Mucosa of descending colon (tissue), 3 donors: ENCODE data around the gene ITPK1. TPM values are rescaled to one million over a fixed set of nuclear protein-coding genes. Genes with fewer than 3 reads are reported as not detected.

Source experiments
- ATAC-seq: fragments of 200-7000 bp; cut with Tn5 transposase; one replicate; pipeline ENCODE4 v1.9.1; 2020; ENCODE audit warnings: mild to moderate bottlenecking, moderate library complexity
- DNase-seq, 3 donors: peaks; one replicate each; pipeline ENCODE4 v3.0.0-alpha.2; 2020
- H3K36me3 ChIP-seq: fragments of 200-600 bp; one replicate; pipeline ENCODE4 v1.8.0; 2021; ENCODE audit warnings: low read depth, mild to moderate bottlenecking
- H3K4me1 ChIP-seq: fragments of 200-600 bp; one replicate; pipeline ENCODE4 v1.8.0; 2021; ENCODE audit warnings: low read depth, mild to moderate bottlenecking
- H3K4me3 ChIP-seq: fragments of 200-600 bp; one replicate; pipeline ENCODE4 v1.8.0; 2021; ENCODE audit warnings: mild to moderate bottlenecking
- H3K9me3 ChIP-seq: fragments of 200-600 bp; one replicate; pipeline ENCODE4 v1.8.0; 2021; ENCODE audit warnings: mild to moderate bottlenecking
- CTCF ChIP-seq: fragments of 200-600 bp; IDR thresholded peaks from one replicate; pipeline ENCODE4 v1.8.0; 2022; ENCODE audit warnings: antibody characterized with exemption, mild to moderate bottlenecking
- intact Hi-C, 2 donors: fragments of 100-400 bp; cut with DNase I in 1 of 2; cut with micrococcal nuclease in 1 of 2; formaldehyde crosslinking; loops; one replicate each; pipeline versions ENCODE4 v1.11.0 to v1.11.1; 2022; cut with DNase I, micrococcal nuclease
- total RNA-seq, 3 donors: library from RNA; stranded (reverse); fragmentation: NEBNext Ultra II Directional in 2 of 3; extraction: Animal tissue kit (Norgen Biotek cat#: 25700) in 2 of 3; gene quantifications; one replicate each; pipeline versions ENCODE4 v1.2.1 to v1.2.4, GENCODE V29; 2021 to 2023
- donor health status: DM: no; HTN: no; CAD: no; lungs with moderate emphysema.
- donor health status: DM: no; HTN: no; CAD: no.
- donor health status: DM: no; HTN: yes; CAD: no.

ITPK1 gene
- total RNA-seq, 3 donors from 2014 or later: 134 to 165 (median 152) TPM

GRCh38 chr14:92942976-92943710 is 172.6 kb downstream of the ITPK1 start:
- DNase-seq (peak in 1 of 3 donors; percentile 33), ATAC-seq (no peak)
- intact Hi-C loops: no loop called here
- H3K4me3 ChIP-seq: no peak overlapping the region
- H3K9me3 ChIP-seq: no peaks in the 10 kb centered on the region
- peaks cover 4% of the 10 kb centered on the region for H3K4me1 ChIP-seq
- no peaks in the 10 kb centered on the region for H3K36me3 ChIP-seq
- no peak for TF ChIP-seq CTCF

- DNase-seq (peak in 1 of 3 donors; percentile 26), ATAC-seq (no peak)
- no peak overlapping the region for H3K4me3 ChIP-seq
- H3K9me3 ChIP-seq: no peaks in the 10 kb centered on the region
- H3K36me3 ChIP-seq: no peaks in the 10 kb centered on the region
- intact Hi-C loops: no loop called here
- H3K4me1 ChIP-seq: peaks cover 4% of the 10 kb centered on the region
- no peak for TF ChIP-seq CTCF
Measured at GRCh38 chr14:92942576-92942975, 173.1 kb downstream of the ITPK1 start.

GRCh38 chr14:92942136-92942535 is 173.6 kb downstream of the ITPK1 start:
- no peak overlapping the region for H3K4me3 ChIP-seq
- peak in 1 of 3 donors; percentile 13 for DNase-seq
- intact Hi-C loops: no loop called here
- H3K4me1 ChIP-seq: peaks cover 4% of the 10 kb centered on the region
- ATAC-seq: no peak
- no peak for TF ChIP-seq CTCF
- H3K36me3 ChIP-seq: no peaks in the 10 kb centered on the region
- H3K9me3 ChIP-seq: no peaks in the 10 kb centered on the region

- no peak for TF ChIP-seq CTCF
- Histone ChIP-seq H3K4me1 (peaks cover 4% of the 10 kb centered on the region), H3K36me3 (no peaks in the 10 kb centered on the region), H3K4me3 (no peak overlapping the region), H3K9me3 (no peaks in the 10 kb centered on the region)
- DNase-seq (no peak), ATAC-seq (no peak)
- intact Hi-C loops: no loop called here
Measured at GRCh38 chr14:92941531-92941930, 174.2 kb downstream of the ITPK1 start.

- intact Hi-C loops: no loop called here
- Histone ChIP-seq H3K36me3 (no peaks in the 10 kb centered on the region), H3K9me3 (no peaks in the 10 kb centered on the region), H3K4me3 (no peak overlapping the region), H3K4me1 (no peaks in the 10 kb centered on the region)
- ATAC-seq: no peak
- no peak for DNase-seq
- no peak for TF ChIP-seq CTCF
Measured at GRCh38 chr14:92940543-92940942, 175.2 kb downstream of the ITPK1 start.
